ENCODE data around the gene CCDC142.

DNA sequence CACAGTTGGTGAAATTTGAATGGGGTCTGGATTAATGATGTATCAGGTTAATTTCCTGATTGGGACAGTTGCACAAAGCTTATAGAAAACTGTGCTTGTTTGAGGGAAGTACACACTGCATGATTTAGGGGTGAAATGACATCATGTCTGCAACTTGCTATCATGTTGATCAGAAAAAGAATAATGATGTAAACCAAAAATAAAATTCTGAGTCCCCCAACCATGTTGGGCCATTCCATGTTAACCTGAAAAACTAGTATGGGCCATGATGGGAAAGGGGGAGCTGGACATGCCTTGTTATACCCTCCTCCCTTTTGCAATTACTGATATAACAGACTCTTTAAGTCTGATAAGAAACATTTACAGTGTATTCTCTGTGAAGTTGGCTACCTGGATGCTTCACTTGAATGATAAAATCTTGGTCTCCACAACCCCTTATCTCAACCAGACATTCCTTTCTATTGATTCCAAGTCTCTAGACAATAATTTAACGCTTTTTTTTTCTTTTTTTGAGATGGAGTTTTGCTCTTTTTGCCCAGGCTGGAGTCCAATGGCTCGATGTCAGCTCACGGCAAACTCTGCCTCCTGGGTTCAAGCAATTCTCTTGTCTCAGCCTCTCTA lies 32.1 kb downstream of the CCDC142 start:
- TF ChIP-seq, protein P1, sequence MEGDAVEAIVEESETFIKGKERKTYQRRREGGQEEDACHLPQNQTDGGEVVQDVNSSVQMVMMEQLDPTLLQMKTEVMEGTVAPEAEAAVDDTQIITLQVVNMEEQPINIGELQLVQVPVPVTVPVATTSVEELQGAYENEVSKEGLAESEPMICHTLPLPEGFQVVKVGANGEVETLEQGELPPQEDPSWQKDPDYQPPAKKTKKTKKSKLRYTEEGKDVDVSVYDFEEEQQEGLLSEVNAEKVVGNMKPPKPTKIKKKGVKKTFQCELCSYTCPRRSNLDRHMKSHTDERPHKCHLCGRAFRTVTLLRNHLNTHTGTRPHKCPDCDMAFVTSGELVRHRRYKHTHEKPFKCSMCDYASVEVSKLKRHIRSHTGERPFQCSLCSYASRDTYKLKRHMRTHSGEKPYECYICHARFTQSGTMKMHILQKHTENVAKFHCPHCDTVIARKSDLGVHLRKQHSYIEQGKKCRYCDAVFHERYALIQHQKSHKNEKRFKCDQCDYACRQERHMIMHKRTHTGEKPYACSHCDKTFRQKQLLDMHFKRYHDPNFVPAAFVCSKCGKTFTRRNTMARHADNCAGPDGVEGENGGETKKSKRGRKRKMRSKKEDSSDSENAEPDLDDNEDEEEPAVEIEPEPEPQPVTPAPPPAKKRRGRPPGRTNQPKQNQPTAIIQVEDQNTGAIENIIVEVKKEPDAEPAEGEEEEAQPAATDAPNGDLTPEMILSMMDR (IDR thresholded peaks at IDR 0.05): no peak
- TF ChIP-seq POLR2A (IDR thresholded peaks at IDR 0.05) (no peak), POLR2AphosphoS5 (IDR thresholded peaks at IDR 0.05; ENCODE audit: insufficient read depth in 1 of 2, low read depth in 1 of 2) (no peak)
